OCI-LY1 (cell line): ENCODE data around the gene HNF1A.
A peak's percentile ranks its signal among the peaks of the same experiment; 100 is the strongest.

Experiments
- H2AFZ ChIP-seq: fragments of 200-600 bp; sonication (generic), shearing (Covaris generic); 2 replicates; pipeline ENCODE4 v1.6.0; 2014; ENCODE audit warnings: antibody characterized with exemption, mild to moderate bottlenecking, low read length
- H3F3A ChIP-seq: fragments of 200-600 bp; sonication (generic), shearing (Covaris generic); 2 replicates; pipeline ENCODE4 v1.6.0; 2014; ENCODE audit warnings: mild to moderate bottlenecking, antibody characterized with exemption, low read length, moderate library complexity; ENCODE audit not compliant: insufficient read depth
- H3K27ac ChIP-seq: fragments of 200-600 bp; sonication (generic); 2 replicates; pipeline ENCODE4 v1.5.1; 2014; ENCODE audit warnings: low read length, mixed run types, mild to moderate bottlenecking, low read depth; ENCODE audit not compliant: poor library complexity, severe bottlenecking
- H3K27me3 ChIP-seq: fragments of 200-600 bp; sonication (generic); 2 replicates; pipeline ENCODE4 v1.6.0; 2014; ENCODE audit warnings: antibody characterized with exemption, mild to moderate bottlenecking, low read length, moderate library complexity; ENCODE audit not compliant: insufficient read depth
- H3K36me3 ChIP-seq: fragments of 200-600 bp; sonication (generic); 2 replicates; pipeline ENCODE4 v1.6.1; 2014; ENCODE audit warnings: mild to moderate bottlenecking, antibody characterized with exemption, low read length, moderate library complexity, mixed read lengths; ENCODE audit not compliant: insufficient read depth
- H3K4me1 ChIP-seq: fragments of 200-600 bp; sonication (generic); 2 replicates; pipeline ENCODE4 v1.5.1; 2014; ENCODE audit warnings: mild to moderate bottlenecking, low read length, moderate library complexity; ENCODE audit not compliant: insufficient read depth, severe bottlenecking
- H3K4me2 ChIP-seq: fragments of 200-600 bp; sonication (generic), shearing (Covaris generic); 2 replicates; pipeline ENCODE4 v1.6.1; 2014; ENCODE audit warnings: low read length
- H3K4me3 ChIP-seq: fragments of 200-600 bp; sonication (generic); 2 replicates; pipeline ENCODE4 v1.5.1; 2014; ENCODE audit warnings: low read length, low read depth, mild to moderate bottlenecking, mixed read lengths; ENCODE audit not compliant: poor library complexity, severe bottlenecking
- H3K79me2 ChIP-seq: fragments of 200-600 bp; shearing (Covaris generic); 2 replicates; pipeline ENCODE4 v1.6.1; 2016; ENCODE audit warnings: mixed run types, low read length, mixed read lengths; ENCODE audit not compliant: insufficient read depth
- H3K9ac ChIP-seq: fragments of 200-600 bp; sonication (generic), shearing (Covaris generic); 2 replicates; pipeline ENCODE4 v1.6.1; 2014; ENCODE audit warnings: mild to moderate bottlenecking, low read length, mixed read lengths
- H3K9me2 ChIP-seq: fragments of 200-600 bp; sonication (generic), shearing (Covaris generic); 2 replicates; pipeline ENCODE4 v1.6.1; 2014; ENCODE audit warnings: low read depth, mild to moderate bottlenecking, low read length, mixed read lengths
- H3K9me3 ChIP-seq: fragments of 200-600 bp; shearing (Covaris generic); 2 replicates; pipeline ENCODE4 v1.6.1; 2014; ENCODE audit warnings: low read length, mixed read lengths
- H4K20me1 ChIP-seq: fragments of 200-600 bp; sonication (generic), shearing (Covaris generic); 2 replicates; pipeline ENCODE4 v1.6.0; 2016; ENCODE audit warnings: mild to moderate bottlenecking, low read length; ENCODE audit not compliant: insufficient read depth
- EZH2 ChIP-seq: fragments of 200-600 bp; sonication (generic), shearing (Covaris generic); IDR thresholded peaks from 2 replicates; pipeline ENCODE4 v1.8.0; 2017; ENCODE audit warnings: borderline replicate concordance, mixed run types, mild to moderate bottlenecking, antibody characterized with exemption, low read length, moderate library complexity, mixed read lengths
- TF ChIP-seq, protein P1 (sequence below): fragments of 200-600 bp; sonication (generic), shearing (Covaris generic); IDR thresholded peaks from 2 replicates; pipeline ENCODE4 v1.5.1; 2017; ENCODE audit warnings: mild to moderate bottlenecking, antibody characterized with exemption, low read length, moderate library complexity, mixed read lengths

HNF1A gene

DNA sequence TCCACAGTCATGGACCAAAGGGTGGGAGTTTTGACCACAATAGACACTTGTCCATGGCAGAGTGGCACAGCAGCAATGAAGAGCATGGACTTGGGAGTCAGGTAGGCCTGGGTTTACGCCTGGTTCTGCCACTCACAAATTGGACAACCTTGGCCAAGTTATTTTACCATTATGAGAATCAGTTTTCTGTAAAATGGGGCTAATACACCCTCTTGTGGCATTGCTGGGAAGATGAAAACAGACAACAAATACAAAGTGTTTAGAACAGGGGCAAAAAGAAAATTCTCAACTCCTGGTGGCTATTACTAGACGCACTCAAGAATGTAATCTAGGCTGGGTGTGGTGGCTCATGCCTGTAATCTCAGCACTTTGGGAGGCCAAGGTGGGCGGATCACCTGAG is 35.4 kb downstream of the HNF1A start:
- Histone ChIP-seq H3K9me2 (no peaks in the 10 kb centered on the region), H3K79me2 (peaks cover 5% of the 10 kb centered on the region; the same call in 1 of the 2 replicates), H3K9ac (no peak overlapping the region), H3K4me3 (no peak overlapping the region), H3K4me1 (peaks cover 13% of the 10 kb centered on the region), H3F3A (no peaks in the 10 kb centered on the region), H3K27ac (no peak overlapping the region), H3K36me3 (peaks cover 35% of the 10 kb centered on the region), H3K27me3 (no peaks in the 10 kb centered on the region), H4K20me1 (no peaks in the 10 kb centered on the region), H3K9me3 (no peaks in the 10 kb centered on the region), H2AFZ (no peak overlapping the region), H3K4me2 (no peak overlapping the region)
- TF ChIP-seq, protein P1, sequence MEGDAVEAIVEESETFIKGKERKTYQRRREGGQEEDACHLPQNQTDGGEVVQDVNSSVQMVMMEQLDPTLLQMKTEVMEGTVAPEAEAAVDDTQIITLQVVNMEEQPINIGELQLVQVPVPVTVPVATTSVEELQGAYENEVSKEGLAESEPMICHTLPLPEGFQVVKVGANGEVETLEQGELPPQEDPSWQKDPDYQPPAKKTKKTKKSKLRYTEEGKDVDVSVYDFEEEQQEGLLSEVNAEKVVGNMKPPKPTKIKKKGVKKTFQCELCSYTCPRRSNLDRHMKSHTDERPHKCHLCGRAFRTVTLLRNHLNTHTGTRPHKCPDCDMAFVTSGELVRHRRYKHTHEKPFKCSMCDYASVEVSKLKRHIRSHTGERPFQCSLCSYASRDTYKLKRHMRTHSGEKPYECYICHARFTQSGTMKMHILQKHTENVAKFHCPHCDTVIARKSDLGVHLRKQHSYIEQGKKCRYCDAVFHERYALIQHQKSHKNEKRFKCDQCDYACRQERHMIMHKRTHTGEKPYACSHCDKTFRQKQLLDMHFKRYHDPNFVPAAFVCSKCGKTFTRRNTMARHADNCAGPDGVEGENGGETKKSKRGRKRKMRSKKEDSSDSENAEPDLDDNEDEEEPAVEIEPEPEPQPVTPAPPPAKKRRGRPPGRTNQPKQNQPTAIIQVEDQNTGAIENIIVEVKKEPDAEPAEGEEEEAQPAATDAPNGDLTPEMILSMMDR = peak; percentile 18; the same call in 1 of the 2 replicates
- no peak for TF ChIP-seq EZH2

DNA sequence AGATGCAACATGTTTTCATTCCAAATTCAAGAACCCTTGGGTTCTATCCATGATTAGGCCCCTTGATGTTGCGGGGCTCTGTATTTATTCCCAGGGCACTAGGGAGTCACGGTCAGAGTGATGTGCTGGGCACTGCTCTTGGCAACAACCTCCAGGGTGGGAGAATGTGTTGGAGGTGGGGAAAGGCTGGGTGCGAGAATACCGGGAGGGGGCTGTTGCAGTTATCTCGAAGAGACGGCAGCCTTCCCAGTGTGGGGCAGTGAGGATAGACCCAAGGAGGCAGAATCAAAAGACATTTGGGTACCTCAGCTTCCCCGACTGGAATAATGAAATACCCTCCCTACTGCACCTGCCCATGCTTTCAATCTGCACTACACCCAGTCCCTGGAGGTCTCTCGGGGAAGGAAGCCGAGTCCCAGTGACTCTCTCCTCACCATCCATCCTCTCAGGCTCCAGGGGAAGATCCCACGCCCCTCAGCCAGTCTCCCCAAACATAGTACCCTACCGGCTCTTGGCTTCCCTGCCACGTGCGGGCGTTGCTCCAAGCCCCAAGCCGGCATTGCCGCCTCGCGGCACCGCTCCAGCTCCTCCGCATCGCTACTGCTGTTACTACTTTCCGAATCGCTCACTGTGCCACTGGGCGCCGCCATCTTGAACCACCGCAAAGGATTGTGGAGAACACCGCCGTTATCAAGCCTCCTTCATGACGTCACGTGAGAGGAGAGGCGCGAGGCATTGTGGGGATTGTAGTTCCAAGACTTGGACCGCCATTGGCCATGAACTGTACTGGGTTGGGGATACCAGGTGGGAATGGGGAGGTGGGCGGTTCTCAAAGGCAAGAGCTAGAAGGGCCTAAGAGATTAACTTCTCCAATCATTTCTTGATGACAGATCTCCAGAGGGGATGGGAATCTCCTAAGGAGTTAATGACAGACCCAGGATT is 37.8 kb downstream of the HNF1A start, which contains the start of gene C12orf43:
Gene C12orf43, minus strand, starts transcription at position 663 of the 942 bp plus-strand sequence. Its CDS starts 13 bp downstream, at position 650.
- no peaks in the 10 kb centered on the region for H3F3A ChIP-seq
- H3K4me1 ChIP-seq = peaks cover 13% of the 10 kb centered on the region
- H3K4me3 ChIP-seq = peak within 1 kb of the TSS; percentile 85
- TF ChIP-seq, protein P1 = no peak
- TF ChIP-seq EZH2 = no peak
- peak within 1 kb of the TSS; percentile 90; the same call in 1 of the 2 replicates for H2AFZ ChIP-seq
- H3K9ac ChIP-seq = peak within 1 kb of the TSS; percentile 75
- H3K9me3 ChIP-seq = no peaks in the 10 kb centered on the region
- H3K27me3 ChIP-seq = no peaks in the 10 kb centered on the region
- H3K36me3 ChIP-seq = peaks cover 12% of the 10 kb centered on the region; the same call in 1 of the 2 replicates
- H3K79me2 ChIP-seq = peaks cover 5% of the 10 kb centered on the region; the same call in 1 of the 2 replicates
- H3K4me2 ChIP-seq = peak within 1 kb of the TSS; percentile 97
- no peak within 1 kb of the TSS for H3K27ac ChIP-seq
- H3K9me2 ChIP-seq = no peaks in the 10 kb centered on the region
- no peaks in the 10 kb centered on the region for H4K20me1 ChIP-seq

DNA sequence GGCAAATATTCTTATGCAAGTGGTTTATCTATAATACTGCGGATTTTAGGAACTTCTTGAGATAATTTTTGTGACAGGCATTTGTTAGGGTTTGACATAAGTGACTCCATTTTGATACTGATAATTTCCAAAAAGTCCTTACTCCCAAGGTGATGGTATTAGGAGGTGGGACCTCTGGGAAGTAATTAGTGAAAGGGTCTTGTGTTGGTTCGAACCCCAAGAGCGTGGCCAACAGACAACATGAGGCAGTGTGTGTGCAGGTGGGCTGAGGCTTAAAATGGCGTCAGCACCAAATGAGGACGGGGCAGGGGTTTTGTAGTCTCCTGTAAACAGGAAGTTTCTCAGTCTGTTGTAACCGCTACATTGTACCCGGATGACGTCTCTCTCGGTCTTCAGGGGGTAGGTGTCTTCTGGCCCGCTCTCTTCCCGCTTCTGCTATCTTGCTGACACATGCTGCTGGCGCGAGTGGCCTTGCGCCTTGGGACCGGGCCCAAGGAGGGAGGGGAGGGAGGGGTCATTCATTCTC is 39.7 kb downstream of the HNF1A start:
- Histone ChIP-seq H3K27ac (no peak overlapping the region), H3K9me2 (no peaks in the 10 kb centered on the region), H3K36me3 (0 out of 2 replicates have a peak, but pooled peaks cover 1% of the 10 kb centered on the region), H3K4me1 (peaks cover 13% of the 10 kb centered on the region), H3K27me3 (no peaks in the 10 kb centered on the region), H4K20me1 (no peaks in the 10 kb centered on the region), H3K4me2 (no peak overlapping the region), H2AFZ (0 out of 2 replicates have a peak overlapping the region, but pooled peaks have one; percentile 50), H3K79me2 (peaks cover 5% of the 10 kb centered on the region; the same call in 1 of the 2 replicates), H3K9ac (no peak overlapping the region), H3K9me3 (no peaks in the 10 kb centered on the region), H3F3A (no peaks in the 10 kb centered on the region), H3K4me3 (no peak overlapping the region)
- TF ChIP-seq EZH2 = no peak
- TF ChIP-seq, protein P1 = no peak
